Heart right ventricle (tissue), 16 donors: Measurements from ENCODE around the gene DCLRE1B. TPM values are rescaled to one million over a fixed set of nuclear protein-coding genes. Genes with fewer than 3 reads are reported as not detected.

Experiments
- ATAC-seq, 8 donors: fragments of 200-7000 bp; cut with Tn5 transposase; one replicate each; pipeline ENCODE4 v1.9.1; 2020; ENCODE audit warnings: mild to moderate bottlenecking in 8 of 8, moderate library complexity in 8 of 8, moderate number of reproducible peaks in 1 of 8
- DNase-seq, 2 donors: peaks; one replicate each; pipeline ENCODE4 v3.0.0-alpha.2; 2020
- H3K27ac ChIP-seq, 10 donors: fragments of 200-600 bp; sonication (generic) in 2 of 10; one replicate each; pipeline versions ENCODE4 v1.5.0 to v1.8.0; 2020 to 2022; ENCODE audit warnings: mild to moderate bottlenecking in 3 of 10
- H3K27me3 ChIP-seq, 7 donors: fragments of 200-600 bp; one replicate each; pipeline ENCODE4 v1.8.0; 2021 to 2022; ENCODE audit warnings: mild to moderate bottlenecking in 2 of 7
- H3K36me3 ChIP-seq, 9 donors: fragments of 200-600 bp; sonication (generic) in 1 of 9; one replicate each; pipeline versions ENCODE4 v1.5.0 to v1.8.0; 2020 to 2022; ENCODE audit warnings: mild to moderate bottlenecking in 2 of 9
- H3K4me1 ChIP-seq, 9 donors: fragments of 200-600 bp; sonication (generic) in 1 of 9; one replicate each; pipeline versions ENCODE4 v1.5.0 to v1.8.0; 2020 to 2022; ENCODE audit warnings: mild to moderate bottlenecking in 4 of 9
- H3K4me3 ChIP-seq, 10 donors: fragments of 200-600 bp; sonication (generic) in 2 of 10; one replicate each; pipeline versions ENCODE4 v1.5.0 to v1.8.0; 2020 to 2022; ENCODE audit warnings: mild to moderate bottlenecking in 7 of 10, moderate library complexity in 2 of 10
- H3K9me3 ChIP-seq, 11 donors: fragments of 200-600 bp in 10 of 11; sonication (generic) in 2 of 11; one replicate each; pipeline versions ENCODE4 v1.5.0 to v1.8.0; 2013 to 2022; ENCODE audit warnings: mild to moderate bottlenecking in 2 of 11, control low read depth in 1 of 11, moderate library complexity in 1 of 11
- CTCF ChIP-seq, 9 donors: fragments of 200-600 bp; sonication (generic) in 2 of 9; IDR thresholded peaks; one replicate each; pipeline versions ENCODE4 v1.5.0 to v1.8.0; 2021 to 2022; ENCODE audit warnings: antibody characterized with exemption in 9 of 9, mild to moderate bottlenecking in 5 of 9, moderate library complexity in 1 of 9
- WGBS, 2 donors: extraction: QIAGEN DNeasy Blood & Tissue Kit; methylation state at CpG; one replicate each; pipeline ENCODE4 v1.1.7; 2013; ENCODE audit warnings: inconsistent platforms in 1 of 2; 5-methylcytosine and 5-hydroxymethylcytosine counted together
- intact Hi-C, 10 donors: fragments of 100-400 bp; cut with DNase I; formaldehyde crosslinking; loops; one replicate each; pipeline versions ENCODE4 v1.11.1 to v1.14.2; 2022
- polyA plus RNA-seq, 2 donors: library from polyadenylated mRNA; stranded (reverse); fragments of 200-250 nt; gene quantifications; one replicate each; pipeline ENCODE4 v1.2.3, GENCODE V29; 2013
- total RNA-seq, 10 donors: library from RNA; stranded (reverse); fragmentation: NEBNext Ultra II Directional in 3 of 10; extraction: Animal tissue kit (Norgen Biotek cat#: 25700) in 3 of 10; gene quantifications; one replicate each; pipeline versions ENCODE4 v1.2.1 to v1.2.4, GENCODE V29; 2021 to 2023
- donor health status: Arrhythmogenic right ventricular cardiomyopathy.
- donor health status: ischemic (EF 13 %, LVEDD 7.1; RV severe dilation, severe dysfunction).
- donor health status: healthy with polysubstance abuse.
- donor health status: DM: no; HTN: yes; CAD: no.
- donor health status: DM: no; HTN: no; CAD: no.
- donor health status: ischemic (EF 25% LVEDD 6.9; RV normal size, moderate dysfunction).
- donor health status: ischemic (EF 25% LVEDD 5.7; RV mildly dilated, moderate dysfunction).
- donor health status: healthy.
- donor health status: DM: yes; HTN: yes; CAD: no.
- donor health status: Ischemic cardiomyopathy.
- donor health status: ischemic (EF 35%, LVEDD 5.7; RV mildly dilated, moderate dysfunction).
- donor health status: nonischemic (EF 11% LVEDD 7.7; RV severe dilation, severe dysfunction).
- donor health status: DM: yes; HTN: yes; CAD: no.
- donor health status: PGD.
- donor health status: ischemic (EF 29% LVEDD 5.4; RV normal size, mild dysfunction).
- donor health status: nonischemic (EF 23%, LVEDD 6.1; RV moderate dilation, normal function).

Gene DCLRE1B
- total and polyA plus RNA-seq, 12 donors = 0.59 to 4.2 (median 2.0) TPM

- Histone ChIP-seq H3K9me3 (no peaks in the 10 kb centered on the region), H3K4me1 (peaks cover 0 to 60% (median 17%) of the 10 kb centered on the region in 9 donors), H3K36me3 (peaks cover 0 to 49% (median 8%) of the 10 kb centered on the region in 9 donors), H3K27me3 (no peaks in the 10 kb centered on the region), H3K4me3 (no peak overlapping the region), H3K27ac (peak overlapping the region in 1 of 10 donors; percentile 41)
- no peak for DNase-seq
- 74 to 75% methylated on average over 16 of the region's 16 CpGs for WGBS, 2 donors
- TF ChIP-seq CTCF (IDR thresholded peaks at IDR 0.05) = no peak
- intact Hi-C loops = no loop called here
- peak in 3 of 8 donors; percentile 19 to 29 (median 24) for ATAC-seq
These were observed 35.5 kb downstream of the DCLRE1B start for GRCh38 chr1:113940365-113941244.

GRCh38 chr1:113941245-113941559 lies 36.1 kb downstream of the DCLRE1B start:
- Histone ChIP-seq H3K4me3 (no peak overlapping the region), H3K36me3 (peaks cover 0 to 50% (median 8%) of the 10 kb centered on the region in 9 donors), H3K27me3 (no peaks in the 10 kb centered on the region), H3K27ac (no peak overlapping the region), H3K4me1 (peaks cover 0 to 60% (median 21%) of the 10 kb centered on the region in 9 donors), H3K9me3 (no peaks in the 10 kb centered on the region)
- DNase-seq (no peak), ATAC-seq (no peak)
- WGBS, 2 donors = 82 to 86% methylated on average over 7 of the region's 7 CpGs
- intact Hi-C loops = no loop called here
- TF ChIP-seq CTCF (IDR thresholded peaks at IDR 0.05) = no peak

- Histone ChIP-seq H3K4me1 (peaks cover 2 to 60% (median 28%) of the 10 kb centered on the region in 9 donors), H3K27me3 (no peaks in the 10 kb centered on the region), H3K36me3 (peaks cover 0 to 50% (median 8%) of the 10 kb centered on the region in 9 donors), H3K9me3 (no peaks in the 10 kb centered on the region), H3K4me3 (no peak overlapping the region), H3K27ac (no peak overlapping the region)
- DNase-seq = no peak
- no peak for TF ChIP-seq CTCF (IDR thresholded peaks at IDR 0.05)
- no peak for ATAC-seq
- intact Hi-C loops = no loop called here
These were observed 37.4 kb downstream of the DCLRE1B start for GRCh38 chr1:113942527-113942926.

- Histone ChIP-seq H3K36me3 (peaks cover 0 to 50% (median 8%) of the 10 kb centered on the region in 9 donors), H3K27ac (no peak overlapping the region), H3K9me3 (no peaks in the 10 kb centered on the region), H3K4me1 (peaks cover 5 to 60% (median 35%) of the 10 kb centered on the region in 9 donors), H3K4me3 (no peak overlapping the region), H3K27me3 (no peaks in the 10 kb centered on the region)
- TF ChIP-seq CTCF (IDR thresholded peaks at IDR 0.05) = no peak
- ATAC-seq (peak in 1 of 8 donors; percentile 41), DNase-seq (no peak)
- intact Hi-C loops = no loop called here
These were observed 38.1 kb downstream of the DCLRE1B start for GRCh38 chr1:113943028-113943811.
